Measurements from ENCODE around the gene HOXA10.

Gene HOXA10

DNA sequence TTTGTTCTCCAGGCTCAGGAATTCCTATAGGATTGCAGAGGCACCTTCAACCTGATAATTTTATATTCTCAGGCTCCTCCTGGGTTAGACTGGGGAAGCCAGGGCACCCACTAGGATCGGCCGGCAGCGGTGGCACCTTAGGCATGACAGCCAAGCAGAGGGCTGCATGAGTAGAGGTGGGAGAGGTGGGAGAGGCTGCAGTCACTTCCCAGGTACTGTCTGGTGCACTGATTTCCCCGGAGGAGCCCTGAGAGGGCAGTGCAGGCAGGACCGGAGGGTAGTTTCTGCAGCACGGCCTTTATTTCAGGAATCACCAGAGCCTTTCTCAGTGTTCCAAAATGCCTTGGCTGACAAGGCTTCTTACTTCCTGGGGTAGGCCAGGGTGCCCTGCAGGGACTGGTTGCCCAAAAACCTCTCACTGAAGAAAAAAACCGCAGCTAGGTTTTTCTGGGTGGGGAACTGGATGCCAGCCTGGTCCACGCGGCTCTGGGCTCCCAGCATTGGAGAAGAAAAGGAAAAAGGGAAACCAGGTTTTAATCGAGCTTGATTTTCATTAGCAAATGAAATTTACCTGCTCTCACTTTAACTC, 29.3 kb upstream of the HOXA10 start:
- DNase-seq = no peak

DNA sequence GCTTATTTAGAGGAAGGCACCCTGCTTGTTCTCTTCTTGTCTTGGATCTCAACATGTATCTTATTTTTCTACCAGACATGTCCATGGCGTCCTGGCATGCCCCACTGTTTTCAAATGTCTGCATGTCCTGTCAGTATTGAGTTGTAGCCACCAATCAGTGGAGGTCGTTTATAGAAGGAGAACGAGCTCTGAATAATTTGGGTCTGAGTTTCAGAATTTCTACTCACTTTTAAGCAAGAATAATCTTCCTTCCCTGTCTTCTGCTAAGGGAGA, 28.7 kb upstream of the HOXA10 start:
- no peak for DNase-seq

DNA sequence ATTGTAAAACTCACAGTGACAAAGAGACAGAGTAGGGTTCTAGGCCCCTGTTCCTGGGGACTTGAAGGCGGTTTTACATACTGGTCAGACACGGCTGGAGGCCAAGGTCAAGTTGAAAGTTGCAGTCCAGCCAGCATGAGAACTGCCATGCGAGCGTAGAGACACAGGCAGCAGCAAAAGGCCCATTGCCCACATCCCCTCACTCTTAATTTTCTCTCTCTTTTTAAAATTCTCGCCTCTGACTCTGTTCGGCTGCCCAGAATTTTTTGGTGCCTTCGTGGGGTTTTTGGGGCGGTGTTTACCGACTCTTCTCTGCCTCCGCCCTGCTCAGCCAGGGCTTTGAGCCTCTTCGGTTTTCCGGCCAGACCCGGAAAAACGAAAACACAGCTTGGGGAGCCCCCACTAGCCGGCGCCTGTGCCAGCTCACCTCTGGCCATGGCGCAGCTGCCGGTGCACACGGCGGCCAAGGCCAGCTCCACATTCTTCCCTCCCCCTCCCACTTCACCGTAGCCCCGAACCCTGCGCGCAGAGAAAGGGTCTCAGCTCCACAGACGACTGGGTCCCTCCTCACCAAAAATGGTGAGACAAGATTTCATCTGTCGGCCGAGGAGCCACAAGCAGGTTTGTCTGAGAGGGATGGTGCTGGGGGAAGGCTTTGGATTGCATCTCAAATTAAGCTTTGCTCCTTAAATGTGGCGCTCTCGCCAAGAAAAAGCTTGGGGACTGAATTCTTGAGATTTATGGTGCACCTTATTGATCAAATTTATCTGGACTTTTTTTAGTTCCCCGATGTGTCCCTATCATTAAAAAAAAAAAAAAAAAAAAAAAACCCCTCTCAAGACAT, 28.1 kb upstream of the HOXA10 start:
- no peak for DNase-seq

DNA sequence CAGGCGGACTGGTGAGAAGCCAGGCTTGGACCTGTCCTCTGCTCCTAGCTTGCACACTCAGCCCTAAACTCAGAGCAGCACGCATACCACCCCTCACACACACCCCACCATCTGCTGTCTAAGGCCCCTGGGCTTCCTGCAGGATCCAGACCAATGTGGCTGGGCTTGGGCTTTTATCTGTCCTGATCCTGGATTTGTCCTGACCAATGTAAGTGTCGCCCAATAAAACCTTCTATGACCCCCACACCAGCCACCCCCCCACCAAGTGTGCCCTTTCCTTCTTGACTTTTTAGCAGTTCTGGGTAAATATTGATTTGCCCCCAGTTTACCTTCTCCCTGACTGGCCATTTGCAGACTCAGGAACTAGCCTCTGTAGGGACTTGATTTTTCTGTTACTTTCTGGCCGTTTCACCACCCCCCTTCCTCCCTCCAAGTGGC, 27.5 kb upstream of the HOXA10 start:
- DNase-seq = no peak

DNA sequence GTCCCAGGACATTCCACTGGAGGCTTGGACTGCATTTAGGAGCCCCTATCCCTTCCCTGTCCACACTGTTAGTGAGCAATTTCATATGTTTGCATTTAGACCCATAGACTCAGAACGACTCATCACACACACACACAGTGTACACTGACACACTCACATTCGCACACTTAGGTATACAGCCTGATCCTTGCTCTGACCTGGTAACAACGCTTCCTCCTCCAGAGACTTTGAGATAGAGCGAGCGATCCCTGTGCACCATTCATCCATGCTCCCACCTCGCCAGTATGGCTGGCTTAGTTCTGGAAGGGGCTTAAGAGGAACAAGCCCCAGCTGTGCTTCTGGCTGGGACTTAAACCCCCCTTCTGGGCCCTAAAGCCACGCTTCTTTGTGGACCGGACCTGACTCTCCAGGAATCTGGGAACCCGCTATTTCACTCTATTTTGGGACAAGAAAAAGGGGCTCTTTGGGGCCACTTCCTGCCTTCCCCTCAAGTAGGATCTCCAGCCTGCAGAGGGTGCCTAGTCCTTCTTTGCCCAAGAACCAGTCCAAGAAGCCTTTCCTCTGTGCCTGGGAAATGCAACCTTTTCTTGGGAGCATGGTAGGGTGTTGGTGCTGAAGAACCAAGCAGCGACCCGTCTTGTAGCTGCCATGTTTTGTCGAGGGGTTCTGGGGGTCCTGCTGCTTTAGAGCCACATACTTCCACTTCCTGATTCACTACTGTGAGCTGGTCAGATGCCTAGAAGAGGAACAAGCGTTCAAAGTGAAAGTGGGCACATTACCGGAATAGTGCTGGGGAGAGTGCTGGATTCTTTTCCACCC, 26.9 kb upstream of the HOXA10 start:
- no peak for DNase-seq

DNA sequence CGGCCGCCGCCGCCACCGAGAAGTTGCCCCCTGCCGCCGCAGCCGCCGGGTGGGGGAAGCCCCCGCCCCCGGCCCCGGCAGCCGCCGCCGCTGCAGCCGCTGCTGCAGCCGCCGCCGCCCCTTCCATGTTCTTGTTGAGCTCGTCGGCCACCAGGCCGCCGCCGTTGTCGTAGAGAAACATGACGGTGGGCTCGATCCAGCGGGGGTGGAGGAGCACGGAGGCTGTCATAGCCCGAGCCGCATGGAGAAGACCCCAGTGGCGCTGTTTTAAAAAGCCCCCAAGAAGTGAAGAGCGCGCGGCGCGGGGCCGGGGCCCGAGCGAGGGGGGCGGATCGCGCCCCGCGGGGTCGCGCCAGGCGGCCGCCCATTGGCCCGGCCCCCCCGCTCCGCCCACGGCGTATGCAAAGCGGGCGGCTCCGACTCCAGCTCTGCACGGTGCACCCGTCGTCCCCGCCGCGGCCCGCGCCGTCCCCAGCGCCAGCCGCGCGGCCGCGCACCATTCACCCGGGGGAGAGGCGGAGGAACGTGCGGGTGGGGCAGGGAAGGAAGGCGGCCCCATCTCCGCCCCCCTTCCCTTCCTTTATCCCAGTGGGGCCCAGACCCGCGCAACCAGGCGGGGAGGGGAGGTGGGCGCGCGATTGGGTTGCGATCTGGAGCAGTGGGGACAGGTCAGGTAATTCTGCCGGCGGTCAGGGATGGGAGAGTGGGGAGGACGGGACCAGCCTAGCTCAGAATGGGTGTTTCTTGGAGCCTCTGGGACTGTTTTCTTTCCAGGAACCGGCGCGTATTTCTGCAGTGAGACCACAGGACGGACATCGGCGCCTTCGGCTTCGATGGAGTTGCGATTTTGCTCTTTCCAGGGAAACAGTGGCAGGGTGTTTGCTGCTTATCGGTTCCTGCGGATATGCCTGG, 26.0 kb upstream of the HOXA10 start, which contains the start of gene HOXA13:
HOXA13 (minus strand) TSS at position 243 of the 912 bp plus-strand sequence; CDS start at position 229, 14 bp downstream.
- DNase-seq = no peak

DNA sequence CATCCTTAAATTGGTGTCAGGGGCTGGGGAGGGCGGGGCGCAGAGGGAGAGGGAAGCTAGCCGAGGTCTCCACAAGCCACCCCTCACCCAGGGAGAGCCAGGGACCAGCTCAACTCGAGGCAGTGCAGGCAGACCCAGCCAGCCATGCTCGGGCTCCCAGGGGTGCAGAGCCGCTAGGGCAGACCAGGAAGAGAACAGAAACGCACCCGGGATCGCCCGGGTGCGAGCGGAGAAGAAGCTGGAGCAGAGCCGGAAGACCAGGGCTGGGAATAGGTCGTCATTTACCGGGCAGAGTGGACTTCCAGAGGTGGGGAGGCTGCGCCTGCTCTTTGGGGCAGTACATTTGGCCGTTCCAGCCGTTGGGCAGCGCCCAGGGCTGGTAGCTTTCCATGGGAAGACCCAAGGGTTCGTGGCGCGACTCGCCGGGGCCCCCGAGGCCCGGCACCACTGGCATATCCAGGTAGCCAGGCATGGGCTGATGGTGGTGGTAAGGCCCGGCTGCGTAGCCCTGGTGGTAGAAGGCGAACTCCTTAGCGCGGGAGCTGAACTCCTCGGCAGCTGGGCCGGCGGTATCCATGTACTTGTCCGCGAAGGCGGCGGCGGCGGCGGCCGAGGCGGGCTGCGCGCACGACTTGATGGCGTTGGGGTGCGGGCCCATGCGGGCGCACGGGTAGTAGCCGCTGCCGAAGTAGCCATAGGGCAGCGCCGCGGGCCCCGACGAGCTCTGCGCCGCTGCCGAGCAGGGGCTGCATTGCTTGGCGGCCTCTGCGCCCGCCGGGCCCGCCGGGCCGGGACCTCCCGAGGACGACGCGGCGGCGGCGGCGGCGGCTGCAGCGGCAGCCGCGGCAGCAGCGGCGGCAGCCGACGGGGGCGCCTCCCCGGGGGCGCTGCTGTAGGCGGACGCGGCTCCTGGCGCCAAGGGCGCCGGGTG, 25.0 kb upstream of the HOXA10 start:
- no peak for DNase-seq

DNA sequence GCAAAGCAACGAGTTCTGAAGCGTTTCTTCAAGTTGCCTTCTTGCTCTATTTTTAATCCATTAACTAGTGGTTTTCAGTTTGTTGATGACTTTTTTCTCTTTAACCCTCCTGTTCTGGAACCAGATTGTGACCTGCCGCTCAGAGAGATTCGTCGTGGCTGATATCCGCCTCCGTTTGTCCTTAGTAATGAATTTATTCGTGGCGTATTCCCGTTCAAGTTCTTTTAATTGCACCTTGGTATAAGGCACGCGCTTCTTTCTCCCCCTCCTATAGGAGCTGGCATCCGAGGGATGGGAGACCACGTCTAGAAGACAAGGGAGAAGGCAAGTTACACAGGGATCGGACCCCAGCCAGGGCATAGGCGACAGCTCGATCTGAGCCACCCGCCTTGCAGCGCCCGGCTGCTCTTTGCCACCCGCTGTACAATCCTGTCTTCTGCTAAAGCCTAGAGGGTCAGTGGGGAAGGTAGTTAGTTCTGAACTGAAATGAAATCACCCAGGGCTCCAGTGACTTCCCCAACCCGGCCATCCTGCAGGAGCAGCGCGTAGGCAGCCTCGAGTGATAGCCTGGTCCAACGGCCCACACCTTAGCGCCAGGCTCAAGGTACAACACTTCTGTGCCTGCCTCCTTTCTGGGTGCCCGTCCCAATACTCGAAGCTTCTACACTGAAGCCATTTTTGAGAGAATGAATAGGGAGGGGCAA, 24.2 kb upstream of the HOXA10 start:
- no peak for DNase-seq

DNA sequence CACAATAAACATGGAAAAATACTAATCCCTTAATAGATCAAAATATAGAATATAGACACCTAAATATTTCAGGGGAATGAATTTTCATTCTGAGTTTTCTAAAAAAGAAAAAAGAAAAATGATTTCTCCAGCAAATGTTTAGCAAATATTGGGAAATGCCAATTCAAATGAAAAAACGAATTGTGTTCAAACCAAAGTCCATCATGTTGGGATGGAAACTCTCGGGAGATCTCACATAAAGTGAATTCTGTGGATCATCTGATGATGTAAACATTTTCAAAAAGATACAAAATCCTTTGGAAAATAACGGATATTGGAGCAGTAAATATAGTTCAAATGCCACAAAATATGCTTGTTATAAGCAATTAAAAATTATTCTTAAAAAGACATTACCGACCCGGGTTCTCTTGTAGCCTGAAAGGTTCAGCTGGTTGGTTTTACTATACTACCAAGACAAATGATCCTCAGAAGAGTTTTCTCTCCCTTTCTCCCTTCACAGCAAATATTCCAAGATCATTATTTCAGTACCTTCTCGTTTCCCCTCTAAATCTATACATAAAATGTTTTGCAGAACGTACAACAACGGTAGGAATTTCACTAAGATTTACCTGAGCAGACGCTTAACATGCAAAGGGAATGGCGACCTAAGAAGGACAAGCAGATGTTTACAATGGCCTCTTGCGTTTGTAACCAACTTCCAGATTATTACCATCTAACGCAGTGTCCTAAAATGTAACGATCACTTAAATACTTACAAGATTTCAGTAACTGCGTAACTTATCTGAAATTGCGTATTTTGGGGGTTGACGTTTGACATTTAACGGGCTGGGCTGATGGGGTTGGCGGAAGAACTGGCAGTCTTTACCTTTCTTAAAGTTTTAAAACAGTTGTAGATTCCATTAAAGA, 23.3 kb upstream of the HOXA10 start:
- DNase-seq = no peak

DNA sequence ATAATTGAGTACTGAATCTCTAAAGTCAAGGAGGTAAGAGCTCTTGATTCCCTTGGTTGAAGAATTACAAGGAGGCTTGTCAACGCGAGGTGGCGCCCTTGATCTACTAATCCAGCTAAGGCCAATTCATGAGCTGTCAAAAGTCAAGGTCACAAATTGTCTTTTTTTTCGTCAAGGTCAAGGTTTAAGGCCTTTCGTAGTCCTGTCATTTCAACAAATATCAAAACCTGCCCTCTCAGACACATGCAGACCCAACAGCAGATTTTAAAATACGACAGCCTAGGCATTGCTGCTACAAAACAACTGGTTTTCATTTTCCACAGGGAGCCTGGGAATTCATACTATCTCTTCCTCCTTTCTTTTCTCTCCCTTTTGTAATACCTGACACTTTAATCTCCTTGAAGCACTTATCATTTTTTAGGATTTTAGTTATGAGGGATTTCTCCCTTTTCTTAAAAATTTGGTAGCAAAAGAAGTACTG, 22.2 kb upstream of the HOXA10 start:
- peak in 1 of 2 experiments; percentile 5 for DNase-seq

DNA sequence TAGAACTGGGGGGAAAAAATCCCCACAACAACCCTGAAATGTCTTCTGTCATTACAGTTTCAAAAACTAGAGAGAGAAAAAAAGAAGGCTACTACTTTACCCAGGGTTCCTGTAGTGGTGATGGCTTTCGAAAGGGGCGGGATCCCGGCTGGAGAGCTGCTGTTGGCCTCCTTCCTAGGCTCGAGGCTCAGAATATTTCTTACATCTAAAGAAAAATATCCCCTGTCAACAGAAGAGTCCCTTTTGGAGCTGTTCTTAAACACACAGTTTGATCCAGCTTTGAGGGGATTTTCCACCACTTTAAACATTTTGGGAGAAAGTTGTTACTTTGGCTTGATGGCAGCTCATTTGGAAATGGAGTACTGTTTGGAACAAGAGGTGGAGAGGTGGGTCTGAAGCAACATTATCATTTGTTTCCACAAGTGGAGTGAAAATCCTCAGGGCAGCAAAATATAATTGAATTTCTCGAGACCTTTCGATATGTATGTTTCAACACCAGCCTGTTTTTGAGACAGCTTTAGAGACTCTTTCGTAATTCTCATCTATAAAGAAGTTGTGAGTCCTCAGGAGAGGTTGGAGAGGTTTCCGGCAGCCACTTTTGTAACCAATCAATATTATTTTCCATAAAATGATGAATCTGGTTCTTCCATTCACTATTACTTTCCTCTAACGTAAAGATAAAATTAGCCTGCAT, 20.7 kb upstream of the HOXA10 start:
- DNase-seq = no peak

DNA sequence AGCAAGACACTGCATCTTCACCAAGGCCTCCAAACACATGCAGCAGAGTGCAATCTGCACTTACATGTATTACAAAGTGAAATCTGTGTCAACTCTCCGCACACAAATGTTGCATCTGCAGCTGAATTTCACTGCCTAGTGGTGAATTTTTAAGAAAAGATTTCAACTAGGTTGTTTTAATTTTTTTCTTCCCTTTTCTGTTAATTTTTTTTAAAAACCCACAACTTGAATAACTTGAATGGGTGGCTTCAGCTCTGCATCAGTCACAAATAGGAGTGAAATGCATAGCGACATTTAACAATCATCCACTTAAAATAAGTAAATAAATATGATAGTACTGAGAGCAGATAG, 19.9 kb upstream of the HOXA10 start:
- no peak for DNase-seq

DNA sequence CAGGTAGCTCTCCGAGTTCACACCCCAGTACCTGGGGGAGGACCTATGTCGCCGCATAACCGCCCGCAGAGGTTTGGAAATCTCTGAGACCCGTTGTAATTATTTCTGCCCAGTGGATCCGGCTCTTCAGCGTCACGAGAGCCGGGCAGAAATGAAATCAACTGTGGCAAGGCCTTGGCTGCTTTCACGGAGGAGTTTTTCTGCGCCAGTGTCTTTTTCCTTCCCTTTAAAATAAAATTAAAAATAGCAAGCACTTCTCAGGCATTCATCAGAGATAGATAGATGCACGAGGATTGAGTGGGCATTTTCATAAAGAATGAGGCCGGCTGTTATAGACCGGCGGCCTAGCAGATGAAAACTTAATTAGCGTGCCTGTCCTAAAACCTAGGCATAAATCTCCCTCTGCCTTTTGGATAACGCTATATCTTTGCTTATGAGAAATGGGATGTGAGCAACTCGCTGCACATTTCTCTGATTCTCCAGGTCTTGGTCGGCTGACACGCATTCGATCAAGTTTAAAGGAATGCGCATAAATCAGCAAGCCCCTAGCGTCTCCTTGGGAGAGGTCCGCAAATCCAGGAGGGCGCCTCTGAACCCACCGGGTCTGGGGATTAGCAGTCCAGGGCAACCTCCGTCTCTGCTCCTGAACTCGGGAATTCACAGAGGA, 19.3 kb upstream of the HOXA10 start:
- DNase-seq = no peak

DNA sequence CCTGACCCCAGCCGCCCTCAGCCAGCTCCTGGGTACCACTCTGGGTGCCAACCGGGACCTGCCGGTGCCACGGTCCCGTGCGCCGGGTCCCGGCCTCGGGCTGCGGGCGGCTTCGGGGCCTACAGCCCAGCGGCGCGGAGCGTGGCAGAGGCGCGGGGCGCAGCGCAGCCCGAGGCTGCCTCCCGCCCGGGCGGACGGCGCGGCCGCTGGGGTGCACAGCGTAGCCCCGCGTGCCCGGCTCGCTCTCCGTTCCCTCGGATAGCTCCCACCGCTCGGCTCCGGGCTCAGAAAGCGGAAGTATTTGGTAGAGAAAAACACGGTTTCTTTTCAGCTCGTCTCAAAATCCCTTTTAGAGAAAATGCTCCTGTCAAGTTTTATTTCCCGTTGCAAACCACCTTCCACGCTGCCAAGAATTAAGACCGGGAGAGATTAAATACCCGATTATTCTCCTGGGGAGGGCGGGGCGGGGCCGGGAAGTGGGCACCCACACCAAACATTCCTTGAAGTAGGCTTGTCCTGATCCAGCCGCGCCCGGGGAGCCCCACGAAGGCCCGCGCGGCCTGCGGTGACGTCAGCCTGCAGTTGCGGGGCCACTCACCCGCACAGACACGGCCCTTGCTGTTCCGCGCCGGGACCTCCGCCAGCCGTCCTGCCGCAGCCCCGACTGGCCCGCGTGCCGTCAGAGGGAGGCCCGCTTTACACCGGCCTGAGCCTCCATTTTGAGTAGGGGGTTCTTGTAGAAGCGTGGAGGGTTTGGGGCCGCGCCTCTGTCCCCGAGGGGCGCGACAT, 18.6 kb upstream of the HOXA10 start:
- no peak for DNase-seq

DNA sequence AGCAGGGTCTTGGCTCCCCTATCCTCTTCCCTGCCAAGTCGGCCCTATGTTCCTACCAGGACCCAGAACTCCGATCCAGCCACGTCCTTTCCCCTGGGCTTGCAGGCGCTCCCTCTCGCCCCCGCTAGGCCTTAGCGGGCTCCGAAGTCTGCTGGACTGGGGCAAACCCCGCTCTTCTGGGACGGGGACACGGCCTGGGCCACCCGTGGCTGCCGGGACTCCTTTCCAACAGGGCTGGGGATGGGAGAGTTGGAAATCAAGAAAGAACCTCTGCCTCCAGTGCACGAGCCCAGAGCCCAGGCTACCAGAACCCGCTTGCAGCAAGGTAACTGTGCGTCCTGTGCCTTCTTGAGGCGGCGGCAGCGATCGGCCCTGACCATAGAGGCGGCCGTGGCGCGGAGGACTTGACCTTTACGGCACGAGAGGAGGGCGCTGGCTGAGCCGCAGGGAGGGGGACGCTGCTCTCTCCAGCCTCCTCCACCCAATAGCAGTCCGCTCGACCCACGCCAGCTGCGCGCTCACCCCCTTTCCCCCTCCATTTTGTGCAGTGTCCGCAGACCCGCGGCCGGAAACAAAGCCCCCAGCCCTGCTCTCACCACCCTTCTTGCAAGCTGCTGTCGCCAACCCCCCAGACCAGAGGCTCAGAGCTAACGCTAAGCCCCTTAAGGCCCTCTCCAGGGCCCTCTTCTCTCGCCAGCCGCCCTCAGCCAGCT, 17.9 kb upstream of the HOXA10 start:
- no peak for DNase-seq

DNA sequence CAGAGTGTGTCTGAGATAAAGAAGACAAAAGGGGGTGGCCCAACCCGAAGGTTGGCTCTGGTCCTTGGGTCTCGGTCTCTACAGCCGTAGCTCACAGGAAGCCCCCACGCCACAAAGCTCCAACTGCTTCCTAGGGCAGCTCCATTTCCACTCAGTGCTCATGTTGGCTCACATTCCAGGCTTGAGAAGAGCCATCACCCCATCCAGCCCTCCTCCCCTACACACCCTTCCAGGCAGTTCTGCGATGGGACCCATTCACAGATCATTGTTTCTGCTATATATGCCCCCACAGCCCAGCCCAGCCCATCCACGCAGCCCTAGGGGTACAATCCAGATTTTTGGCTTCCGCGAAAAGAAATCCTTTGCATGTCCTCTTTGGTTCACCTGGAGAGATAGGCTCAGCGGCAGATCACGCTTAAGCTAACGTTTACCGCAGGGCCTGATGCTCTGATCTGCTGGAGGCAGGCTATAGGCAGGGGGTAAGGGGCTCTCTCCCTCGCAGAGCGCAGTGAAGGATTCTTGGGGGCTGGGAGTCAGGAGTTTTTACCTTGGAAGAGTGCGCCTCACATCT, 17.1 kb upstream of the HOXA10 start:
- DNase-seq = no peak

Data from cerebellar nuclear complex (tissue), 1 donor.